Thyroid gland (tissue), 4 donors: ENCODE measurements around the gene IFNGR1. TPM values are rescaled to one million over a fixed set of nuclear protein-coding genes. Genes with fewer than 3 reads are reported as not detected.

Experiments
- DNase-seq, 2 donors: peaks; one replicate each; pipeline ENCODE4 v3.0.0-alpha.2; 2019
- H3K27ac ChIP-seq, 3 donors: fragments of 200-600 bp; sonication (generic); 1 replicate in 2 of 3; 2 replicates in 1 of 3; pipeline ENCODE4 v1.5.1; 2016 to 2019; ENCODE audit warnings: mild to moderate bottlenecking in 1 of 3, moderate library complexity in 1 of 3
- H3K27me3 ChIP-seq: fragments of 200-600 bp; sonication (generic); one replicate; pipeline ENCODE4 v1.5.1; 2019
- H3K36me3 ChIP-seq, 2 donors: fragments of 200-600 bp; sonication (generic); one replicate each; pipeline ENCODE4 v1.5.1; 2016 to 2019
- H3K4me1 ChIP-seq, 2 donors: fragments of 200-600 bp; sonication (generic); one replicate each; pipeline ENCODE4 v1.5.1; 2017 to 2019
- H3K4me3 ChIP-seq, 3 donors: fragments of 200-600 bp; sonication (generic); replicated peaks in 1 of 3; 1 replicate in 2 of 3; 2 replicates in 1 of 3; pipeline ENCODE4 v1.5.1; 2016; ENCODE audit warnings: mild to moderate bottlenecking in 1 of 3
- H3K9me3 ChIP-seq: fragments of 200-600 bp; sonication (generic); one replicate; pipeline ENCODE4 v1.5.1; 2017
- CTCF ChIP-seq, 6 experiments: fragments of 200-600 bp in 3 of 6; fragments of 450-650 bp in 3 of 6; sonication (generic) in 3 of 6; IDR thresholded peaks; one replicate each; pipeline ENCODE4 v1.5.1; 2016 to 2019; ENCODE audit warnings: antibody characterized with exemption in 6 of 6, mild to moderate bottlenecking in 2 of 6, inconsistent platforms in 1 of 6, moderate library complexity in 1 of 6
- POLR2A ChIP-seq, 2 donors: fragments of 450-650 bp; IDR thresholded peaks; one replicate each; pipeline ENCODE4 v1.6.1; 2017; ENCODE audit warnings: antibody characterized with exemption in 2 of 2, mild to moderate bottlenecking in 2 of 2, moderate library complexity in 1 of 2
- WGBS, 2 donors: methylation state at CpG; one replicate each; pipeline ENCODE4 v1.1.5; 2017; 5-methylcytosine and 5-hydroxymethylcytosine counted together
- intact Hi-C: fragments of 100-400 bp; cut with DNase I; formaldehyde crosslinking; loops from one replicate; pipeline ENCODE4 v1.15.1; 2023
- total RNA-seq, 4 donors: library from RNA; depleted of rRNA; stranded (reverse); fragments of >200 nt; gene quantifications; one replicate each; pipeline ENCODE4 v1.2.3, GENCODE V29; 2016

The IFNGR1 gene
- total RNA-seq, 4 donors from 2014 or later = 73.9 to 138 (median 113) TPM

- Histone ChIP-seq H3K9me3 (no peaks in the 10 kb centered on the region), H3K36me3 (peaks cover 6 to 19% of the 10 kb centered on the region in 2 donors), H3K4me1 (peaks cover 0 to 10% of the 10 kb centered on the region in 2 donors), H3K27ac (no peak overlapping the region), H3K27me3 (no peaks in the 10 kb centered on the region), H3K4me3 (no peak overlapping the region)
- 67 to 73% methylated on average over 5 of the region's 5 CpGs for WGBS, 2 donors
- TF ChIP-seq CTCF (IDR thresholded peaks at IDR 0.05) = no peak
- no peak for TF ChIP-seq POLR2A (IDR thresholded peaks at IDR 0.05)
- intact Hi-C loops = no loop called here
- DNase-seq = no peak
Measured at GRCh38 chr6:137193256-137194070, 25.7 kb downstream of the IFNGR1 start.

- Histone ChIP-seq H3K4me3 (no peak overlapping the region), H3K9me3 (no peaks in the 10 kb centered on the region), H3K27me3 (no peaks in the 10 kb centered on the region), H3K4me1 (peaks cover 0 to 10% of the 10 kb centered on the region in 2 donors), H3K27ac (no peak overlapping the region), H3K36me3 (peaks cover 0 to 12% of the 10 kb centered on the region in 2 donors)
- intact Hi-C loops = no loop called here
- 88 to 89% methylated on average over 4 of the region's 4 CpGs for WGBS, 2 donors
- TF ChIP-seq CTCF (IDR thresholded peaks at IDR 0.05) (no peak), POLR2A (IDR thresholded peaks at IDR 0.05) (no peak)
- DNase-seq = no peak
Measured at GRCh38 chr6:137192821-137193220, 26.4 kb downstream of the IFNGR1 start.

GRCh38 chr6:137191670-137192069 is 27.5 kb downstream of the IFNGR1 start:
- no peak overlapping the region for H3K27ac ChIP-seq
- TF ChIP-seq CTCF (IDR thresholded peaks at IDR 0.05) (no peak), POLR2A (IDR thresholded peaks at IDR 0.05) (no peak)
- DNase-seq = no peak
- no peaks in the 10 kb centered on the region for H3K27me3 ChIP-seq
- no peak overlapping the region for H3K4me3 ChIP-seq
- H3K9me3 ChIP-seq = no peaks in the 10 kb centered on the region
- 73 to 78% methylated on average over 1 of the region's 1 CpG for whole genome bisulfite sequencing, 2 donors
- H3K36me3 ChIP-seq = peaks cover 0 to 2% of the 10 kb centered on the region in 2 donors
- peaks cover 0 to 10% of the 10 kb centered on the region in 2 donors for H3K4me1 ChIP-seq
- intact Hi-C loops = no loop called here

- DNase-seq = no peak
- H3K36me3 ChIP-seq = no peaks in the 10 kb centered on the region
Measured at GRCh38 chr6:137191236-137191635, 27.9 kb downstream of the IFNGR1 start.

More at GRCh38 chr6:137191236-137191635, 27.9 kb downstream of the IFNGR1 start:
- H3K9me3 ChIP-seq = no peaks in the 10 kb centered on the region
- intact Hi-C loops = no loop called here
- H3K27ac ChIP-seq = no peak overlapping the region
- TF ChIP-seq CTCF (IDR thresholded peaks at IDR 0.05) (no peak), POLR2A (IDR thresholded peaks at IDR 0.05) (no peak)
- H3K4me1 ChIP-seq = peaks cover 0 to 10% of the 10 kb centered on the region in 2 donors
- H3K27me3 ChIP-seq = no peaks in the 10 kb centered on the region
- H3K4me3 ChIP-seq = no peak overlapping the region
- 79 to 86% methylated on average over 3 of the region's 3 CpGs for WGBS, 2 donors
